Keratinocyte (primary cell): ENCODE data around the gene FBXO8.

Experiments
- EZH2 ChIP-seq: IDR thresholded peaks from one replicate; pipeline ENCODE4 v1.6.1; 2012; ENCODE audit warnings: inconsistent platforms, mild to moderate bottlenecking, low read length, moderate library complexity
- TF ChIP-seq, protein P1 (sequence below), 3 experiments: IDR thresholded peaks in 1 of 3; conservative IDR thresholded peaks in 1 of 3; optimal IDR thresholded peaks in 1 of 3; 2 replicates in 2 of 3; 3 replicates in 1 of 3; pipeline versions ENCODE3 to v1.5.1; 2011; ENCODE audit warnings: low read length in 3 of 3, mild to moderate bottlenecking in 3 of 3, moderate library complexity in 2 of 3, control low read depth in 1 of 3, inconsistent platforms in 1 of 3; ENCODE audit not compliant: insufficient read depth in 2 of 3; ENCODE audit errors: extremely low read depth in 1 of 3

DNA sequence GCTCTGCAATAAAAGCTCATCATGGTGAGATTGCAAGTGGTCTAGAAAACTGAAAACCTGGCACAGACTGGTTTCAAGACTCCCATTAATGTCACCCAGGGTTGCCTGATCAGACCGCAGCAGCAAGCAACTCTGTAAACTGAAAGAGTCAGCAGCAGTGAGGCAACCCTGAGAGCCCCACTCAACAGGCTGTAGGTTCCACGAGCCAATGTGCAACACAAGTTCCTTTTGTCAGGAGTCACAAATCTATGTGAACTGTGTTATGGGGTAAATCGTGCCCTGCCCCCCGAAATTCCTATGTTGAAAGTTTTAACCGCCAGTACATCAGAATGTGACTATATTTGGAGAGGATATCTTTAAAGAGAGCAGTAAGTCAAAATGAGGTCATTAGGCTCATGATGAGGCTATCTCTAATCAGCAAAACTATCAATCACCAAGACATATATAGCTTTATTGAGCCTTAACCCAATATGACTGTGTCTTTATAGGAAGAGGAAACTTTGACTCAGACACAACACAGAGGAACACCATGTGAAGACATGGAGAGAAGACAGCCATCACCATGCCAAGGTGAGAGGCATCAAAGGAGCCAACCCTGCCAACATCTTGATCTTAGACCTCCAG is 94.0 kb downstream of the FBXO8 start:
- TF ChIP-seq, protein P1, sequence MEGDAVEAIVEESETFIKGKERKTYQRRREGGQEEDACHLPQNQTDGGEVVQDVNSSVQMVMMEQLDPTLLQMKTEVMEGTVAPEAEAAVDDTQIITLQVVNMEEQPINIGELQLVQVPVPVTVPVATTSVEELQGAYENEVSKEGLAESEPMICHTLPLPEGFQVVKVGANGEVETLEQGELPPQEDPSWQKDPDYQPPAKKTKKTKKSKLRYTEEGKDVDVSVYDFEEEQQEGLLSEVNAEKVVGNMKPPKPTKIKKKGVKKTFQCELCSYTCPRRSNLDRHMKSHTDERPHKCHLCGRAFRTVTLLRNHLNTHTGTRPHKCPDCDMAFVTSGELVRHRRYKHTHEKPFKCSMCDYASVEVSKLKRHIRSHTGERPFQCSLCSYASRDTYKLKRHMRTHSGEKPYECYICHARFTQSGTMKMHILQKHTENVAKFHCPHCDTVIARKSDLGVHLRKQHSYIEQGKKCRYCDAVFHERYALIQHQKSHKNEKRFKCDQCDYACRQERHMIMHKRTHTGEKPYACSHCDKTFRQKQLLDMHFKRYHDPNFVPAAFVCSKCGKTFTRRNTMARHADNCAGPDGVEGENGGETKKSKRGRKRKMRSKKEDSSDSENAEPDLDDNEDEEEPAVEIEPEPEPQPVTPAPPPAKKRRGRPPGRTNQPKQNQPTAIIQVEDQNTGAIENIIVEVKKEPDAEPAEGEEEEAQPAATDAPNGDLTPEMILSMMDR (optimal IDR thresholded peaks at IDR 0.05 in 1 of 3, IDR thresholded peaks at IDR 0.05 in 1 of 3, conservative IDR thresholded peaks at IDR 0.05 in 1 of 3; ENCODE audit: extremely low read depth in 1 of 3, insufficient read depth in 2 of 3, low read length in 3 of 3): no peak
- TF ChIP-seq EZH2: no peak
